ENCODE results near the gene CFD.
A peak's percentile ranks its signal among the peaks of the same experiment; 100 is the strongest.
"Not testable (repeated sequence)": the region's sequence is repeated elsewhere in the genome, so short reads cannot be mapped to it uniquely, and the experiment has no call there.

The CFD gene

GRCh38 chr19:843836-844545 lies 15.5 kb upstream of the CFD start:
- peaks cover 25 to 42% of the 10 kb centered on the region in 2 donors for H3K27me3 ChIP-seq (ENCODE audit: control insufficient read depth in 2 of 2, insufficient read depth in 2 of 2, low read length in 2 of 2)
- H3K9me3 ChIP-seq (ENCODE audit: control insufficient read depth in 2 of 2, low read length in 2 of 2), result no peaks in the 10 kb centered on the region
- no peak overlapping the region for H3K4me3 ChIP-seq (ENCODE audit: low read length in 2 of 2)
- no peaks in the 10 kb centered on the region for H3K36me3 ChIP-seq (ENCODE audit: control insufficient read depth in 2 of 2, insufficient read depth in 2 of 2, low read length in 2 of 2)
- no peak overlapping the region for H3K9ac ChIP-seq (ENCODE audit: low read depth in 1 of 2, low read length in 2 of 2)
- peaks cover 3 to 6% of the 10 kb centered on the region in 2 donors for H3K4me1 ChIP-seq (ENCODE audit: control insufficient read depth in 2 of 2, insufficient read depth in 2 of 2, low read length in 2 of 2)
- H3K27ac ChIP-seq (ENCODE audit: low read depth in 2 of 2, low read length in 2 of 2), result no peak overlapping the region

DNA sequence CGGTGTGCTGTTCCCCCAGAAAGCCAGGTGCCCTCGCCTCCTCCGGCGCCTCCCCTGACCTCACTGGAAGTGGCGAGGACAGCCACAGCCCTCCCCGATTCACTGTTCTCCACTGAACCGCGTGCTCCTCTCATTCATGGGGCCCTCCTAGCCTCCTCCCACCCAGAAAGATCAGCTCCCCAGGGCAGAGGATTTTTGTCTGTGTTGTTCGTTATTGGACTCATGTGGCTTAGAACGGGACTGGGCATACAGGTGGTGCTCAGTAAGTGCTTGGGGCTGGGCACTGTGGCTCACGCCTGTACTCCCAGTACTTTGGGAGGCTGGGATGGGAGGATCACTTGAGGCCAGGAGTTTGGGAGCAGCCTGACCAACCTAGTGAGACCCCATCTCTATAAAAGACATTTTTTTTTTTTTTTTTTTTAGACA lies 14.9 kb upstream of the CFD start:
- H3K27ac ChIP-seq (ENCODE audit: low read depth in 2 of 2, low read length in 2 of 2), result no peak overlapping the region
- H3K4me1 ChIP-seq (ENCODE audit: control insufficient read depth in 2 of 2, insufficient read depth in 2 of 2, low read length in 2 of 2), result peaks cover 3 to 6% of the 10 kb centered on the region in 2 donors
- H3K36me3 ChIP-seq (ENCODE audit: control insufficient read depth in 2 of 2, insufficient read depth in 2 of 2, low read length in 2 of 2), result no peaks in the 10 kb centered on the region
- no peak overlapping the region for H3K4me3 ChIP-seq (ENCODE audit: low read length in 2 of 2)
- H3K27me3 ChIP-seq (ENCODE audit: control insufficient read depth in 2 of 2, insufficient read depth in 2 of 2, low read length in 2 of 2), result peaks cover 25 to 42% of the 10 kb centered on the region in 2 donors
- no peak overlapping the region for H3K9ac ChIP-seq (ENCODE audit: low read depth in 1 of 2, low read length in 2 of 2)
- no peaks in the 10 kb centered on the region for H3K9me3 ChIP-seq (ENCODE audit: control insufficient read depth in 2 of 2, low read length in 2 of 2)

DNA sequence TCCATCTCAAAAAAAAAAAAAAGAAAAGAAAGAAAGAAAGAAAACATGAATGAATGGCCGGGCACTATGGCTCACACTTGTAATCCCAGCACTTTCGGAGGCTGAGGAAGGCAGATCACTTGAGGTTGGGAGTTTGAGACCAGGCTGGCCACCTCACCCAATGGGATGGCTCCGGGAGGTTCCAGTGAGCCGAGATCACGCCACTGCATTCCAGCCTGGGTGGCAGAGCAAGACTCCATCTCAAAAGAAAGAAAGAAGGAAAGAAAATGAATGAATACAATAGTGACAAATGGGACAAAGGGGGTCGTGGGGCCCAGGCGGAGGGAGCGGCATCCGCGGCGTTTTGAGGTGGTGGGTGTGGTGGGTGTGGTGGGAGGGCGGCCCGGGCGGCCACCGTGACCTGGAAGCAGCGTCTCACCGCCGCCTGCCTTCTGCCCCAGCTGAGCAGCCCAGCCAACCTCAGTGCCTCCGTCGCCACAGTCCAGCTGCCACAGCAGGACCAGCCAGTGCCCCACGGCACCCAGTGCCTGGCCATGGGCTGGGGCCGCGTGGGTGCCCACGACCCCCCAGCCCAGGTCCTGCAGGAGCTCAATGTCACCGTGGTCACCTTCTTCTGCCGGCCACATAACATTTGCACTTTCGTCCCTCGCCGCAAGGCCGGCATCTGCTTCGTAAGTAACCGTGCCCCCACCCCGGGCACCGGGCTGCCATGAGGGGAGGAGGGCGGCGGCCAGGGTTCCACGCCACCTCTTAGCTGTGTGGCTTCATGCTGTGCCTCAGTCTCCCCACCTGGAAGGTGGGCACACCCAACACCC lies 13.6 kb upstream of the CFD start:
- H3K27me3 ChIP-seq (ENCODE audit: control insufficient read depth in 2 of 2, insufficient read depth in 2 of 2, low read length in 2 of 2), result peaks cover 22 to 42% of the 10 kb centered on the region in 2 donors
- H3K9me3 ChIP-seq (ENCODE audit: control insufficient read depth in 2 of 2, low read length in 2 of 2), result no peaks in the 10 kb centered on the region
- H3K4me3 ChIP-seq (ENCODE audit: low read length in 2 of 2), result no peak overlapping the region
- H3K27ac ChIP-seq (ENCODE audit: low read depth in 2 of 2, low read length in 2 of 2), result no peak overlapping the region
- no peak overlapping the region for H3K9ac ChIP-seq (ENCODE audit: low read depth in 1 of 2, low read length in 2 of 2)
- no peaks in the 10 kb centered on the region for H3K36me3 ChIP-seq (ENCODE audit: control insufficient read depth in 2 of 2, insufficient read depth in 2 of 2, low read length in 2 of 2)
- peaks cover 6 to 7% of the 10 kb centered on the region in 2 donors for H3K4me1 ChIP-seq (ENCODE audit: control insufficient read depth in 2 of 2, insufficient read depth in 2 of 2, low read length in 2 of 2)

GRCh38 chr19:848386-848921 lies 11.0 kb upstream of the CFD start:
- Histone ChIP-seq H3K27ac (ENCODE audit: low read depth in 2 of 2, low read length in 2 of 2) (no peak overlapping the region), H3K9me3 (ENCODE audit: control insufficient read depth in 2 of 2, low read length in 2 of 2) (no peaks in the 10 kb centered on the region), H3K4me3 (ENCODE audit: low read length in 2 of 2) (no peak overlapping the region), H3K4me1 (ENCODE audit: control insufficient read depth in 2 of 2, insufficient read depth in 2 of 2, low read length in 2 of 2) (peaks cover 3 to 8% of the 10 kb centered on the region in 2 donors), H3K9ac (ENCODE audit: low read depth in 1 of 2, low read length in 2 of 2) (no peak overlapping the region), H3K27me3 (ENCODE audit: control insufficient read depth in 2 of 2, insufficient read depth in 2 of 2, low read length in 2 of 2) (peaks cover 18 to 35% of the 10 kb centered on the region in 2 donors), H3K36me3 (ENCODE audit: control insufficient read depth in 2 of 2, insufficient read depth in 2 of 2, low read length in 2 of 2) (no peaks in the 10 kb centered on the region)

DNA sequence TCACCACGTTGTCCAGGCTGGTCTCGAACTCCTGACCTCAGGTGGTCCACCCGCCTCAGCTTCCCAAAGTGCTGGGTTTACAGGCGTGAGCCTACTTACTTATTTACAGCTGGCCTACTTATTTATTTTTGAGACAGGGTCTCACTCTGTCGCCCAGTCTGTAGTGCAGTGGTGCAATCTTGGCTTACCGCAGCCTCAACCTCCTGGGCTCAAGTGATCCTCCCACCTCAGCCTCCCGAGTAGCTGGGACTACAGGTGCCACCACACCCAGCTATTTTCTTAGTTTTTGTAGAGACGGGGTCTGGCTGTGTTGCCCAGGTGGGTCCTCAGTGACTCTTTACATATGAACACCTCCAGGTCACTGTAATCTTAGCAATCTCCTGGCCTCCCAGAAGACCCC lies 10.3 kb upstream of the CFD start:
- H3K27ac ChIP-seq (ENCODE audit: low read depth in 2 of 2, low read length in 2 of 2); H3K4me1 ChIP-seq (ENCODE audit: control insufficient read depth in 2 of 2, insufficient read depth in 2 of 2, low read length in 2 of 2); H3K9ac ChIP-seq (ENCODE audit: low read depth in 1 of 2, low read length in 2 of 2); H3K9me3 ChIP-seq (ENCODE audit: control insufficient read depth in 2 of 2, low read length in 2 of 2); H3K36me3 ChIP-seq (ENCODE audit: control insufficient read depth in 2 of 2, insufficient read depth in 2 of 2, low read length in 2 of 2); H3K4me3 ChIP-seq (ENCODE audit: low read length in 2 of 2): not testable (repeated sequence)
- H3K27me3 ChIP-seq (ENCODE audit: control insufficient read depth in 2 of 2, insufficient read depth in 2 of 2, low read length in 2 of 2), result peaks cover 15 to 31% of the 10 kb centered on the region in 2 donors

DNA sequence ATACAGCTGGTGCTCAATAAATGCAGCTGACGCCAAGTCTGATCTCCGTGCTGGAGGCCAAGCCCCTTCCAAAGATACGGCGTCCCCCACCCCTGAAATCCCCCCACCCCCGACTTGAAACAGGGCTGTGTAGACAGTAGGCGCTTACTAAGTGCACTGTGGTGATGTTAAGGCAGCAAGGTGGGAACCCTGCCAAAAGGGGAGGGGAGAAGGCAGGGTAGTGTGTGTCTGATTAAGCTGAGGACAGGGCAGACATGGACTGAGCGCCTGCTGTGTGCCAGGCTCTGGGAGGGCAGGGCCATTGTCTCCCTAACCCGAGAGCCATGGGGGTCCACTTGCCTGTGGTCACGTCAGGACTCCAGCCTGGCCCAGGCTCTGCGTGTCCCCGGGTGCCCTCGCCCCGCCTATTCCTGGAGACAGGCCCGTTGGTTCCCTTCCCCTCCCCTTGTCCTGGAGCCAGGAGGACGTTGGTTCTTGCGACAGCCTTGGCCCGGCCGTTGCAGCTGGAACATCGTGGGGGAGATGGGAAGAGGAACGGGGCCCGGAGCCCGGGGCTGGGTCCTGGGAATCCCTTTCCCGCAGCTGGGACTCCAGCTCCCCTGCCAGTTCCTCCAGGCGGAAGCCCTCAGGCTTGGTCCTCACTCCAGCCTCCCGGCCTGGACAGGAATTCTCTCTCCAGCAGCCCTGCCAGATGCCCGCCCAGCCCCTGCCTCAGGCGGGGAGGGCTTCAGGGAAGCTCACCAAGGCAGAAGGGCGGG lies 9.1 kb upstream of the CFD start:
- no peaks in the 10 kb centered on the region for H3K36me3 ChIP-seq (ENCODE audit: control insufficient read depth in 2 of 2, insufficient read depth in 2 of 2, low read length in 2 of 2)
- H3K27ac ChIP-seq (ENCODE audit: low read depth in 2 of 2, low read length in 2 of 2), result peak overlapping the region; percentile 68 to 78
- H3K4me3 ChIP-seq (ENCODE audit: low read length in 2 of 2), result no peak overlapping the region
- no peak overlapping the region for H3K9ac ChIP-seq (ENCODE audit: low read depth in 1 of 2, low read length in 2 of 2)
- H3K27me3 ChIP-seq (ENCODE audit: control insufficient read depth in 2 of 2, insufficient read depth in 2 of 2, low read length in 2 of 2), result peaks cover 15 to 27% of the 10 kb centered on the region in 2 donors
- H3K9me3 ChIP-seq (ENCODE audit: control insufficient read depth in 2 of 2, low read length in 2 of 2), result no peaks in the 10 kb centered on the region
- peaks cover 0 to 5% of the 10 kb centered on the region in 2 donors for H3K4me1 ChIP-seq (ENCODE audit: control insufficient read depth in 2 of 2, insufficient read depth in 2 of 2, low read length in 2 of 2)

DNA sequence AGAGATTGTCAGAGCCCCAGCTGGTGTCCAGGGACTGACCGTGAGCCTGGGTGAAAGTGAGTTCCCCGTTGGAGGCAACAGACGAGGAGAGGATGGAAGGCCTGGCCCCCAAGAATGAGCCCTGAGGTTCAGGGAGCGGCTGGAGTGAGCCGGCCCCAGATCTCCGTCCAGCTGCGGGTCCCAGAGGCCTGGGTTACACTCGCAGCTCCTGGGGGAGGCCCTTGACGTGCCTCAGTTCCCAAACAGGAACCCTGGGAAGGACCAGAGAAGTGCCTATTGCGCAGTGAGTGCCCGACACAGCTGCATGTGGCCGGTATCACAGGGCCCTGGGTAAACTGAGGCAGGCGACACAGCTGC lies 8.5 kb upstream of the CFD start:
- Histone ChIP-seq H3K9me3 (ENCODE audit: control insufficient read depth in 2 of 2, low read length in 2 of 2) (no peaks in the 10 kb centered on the region), H3K27ac (ENCODE audit: low read depth in 2 of 2, low read length in 2 of 2) (peak overlapping the region; percentile 68 to 78), H3K9ac (ENCODE audit: low read depth in 1 of 2, low read length in 2 of 2) (no peak overlapping the region), H3K27me3 (ENCODE audit: control insufficient read depth in 2 of 2, insufficient read depth in 2 of 2, low read length in 2 of 2) (peaks cover 11 to 26% of the 10 kb centered on the region in 2 donors), H3K4me1 (ENCODE audit: control insufficient read depth in 2 of 2, insufficient read depth in 2 of 2, low read length in 2 of 2) (peaks cover 0 to 5% of the 10 kb centered on the region in 2 donors), H3K4me3 (ENCODE audit: low read length in 2 of 2) (no peak overlapping the region), H3K36me3 (ENCODE audit: control insufficient read depth in 2 of 2, insufficient read depth in 2 of 2, low read length in 2 of 2) (no peaks in the 10 kb centered on the region)

DNA sequence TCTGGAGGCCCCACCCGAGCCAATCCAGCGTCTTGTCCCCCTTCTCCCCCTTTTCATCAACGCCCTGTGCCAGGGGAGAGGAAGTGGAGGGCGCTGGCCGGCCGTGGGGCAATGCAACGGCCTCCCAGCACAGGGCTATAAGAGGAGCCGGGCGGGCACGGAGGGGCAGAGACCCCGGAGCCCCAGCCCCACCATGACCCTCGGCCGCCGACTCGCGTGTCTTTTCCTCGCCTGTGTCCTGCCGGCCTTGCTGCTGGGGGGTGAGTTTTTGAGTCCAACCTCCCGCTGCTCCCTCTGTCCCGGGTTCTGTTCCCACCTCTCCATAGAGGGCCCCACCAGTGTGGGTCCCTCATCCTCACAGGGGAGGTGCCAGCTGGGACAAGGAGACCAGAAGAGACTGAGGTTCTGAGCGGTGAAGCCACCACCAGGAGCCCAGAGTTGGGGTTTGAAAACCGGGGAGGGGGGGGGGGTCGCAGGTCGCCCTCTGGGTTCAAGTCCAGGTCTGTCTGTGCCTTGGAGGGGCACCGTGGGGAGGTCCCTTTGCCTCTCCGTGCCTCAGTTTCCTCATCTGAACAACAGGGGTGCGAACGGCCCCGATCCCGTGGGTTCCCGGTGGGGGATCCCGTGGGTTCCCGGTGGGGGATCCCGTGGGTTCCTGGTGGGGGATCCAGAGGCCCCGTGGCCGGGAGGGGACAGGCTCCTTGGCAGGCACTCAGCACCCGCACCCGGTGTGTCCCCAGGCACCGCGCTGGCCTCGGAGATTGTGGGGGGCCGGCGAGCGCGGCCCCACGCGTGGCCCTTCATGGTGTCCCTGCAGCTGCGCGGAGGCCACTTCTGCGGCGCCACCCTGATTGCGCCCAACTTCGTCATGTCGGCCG lies 7.1 kb upstream of the CFD start, which contains the start of gene ELANE:
TSS of gene ELANE (plus strand) at position 168 of the 878 bp plus-strand sequence. CDS start at position 194, 26 bp downstream.
- H3K4me1 ChIP-seq (ENCODE audit: control insufficient read depth in 2 of 2, insufficient read depth in 2 of 2, low read length in 2 of 2), result peaks cover 0 to 5% of the 10 kb centered on the region in 2 donors
- H3K27me3 ChIP-seq (ENCODE audit: control insufficient read depth in 2 of 2, insufficient read depth in 2 of 2, low read length in 2 of 2), result peaks cover 5 to 16% of the 10 kb centered on the region in 2 donors
- H3K9ac ChIP-seq (ENCODE audit: low read depth in 1 of 2, low read length in 2 of 2), result no peak within 1 kb of the TSS
- peak within 1 kb of the TSS; percentile 68 to 78 for H3K27ac ChIP-seq (ENCODE audit: low read depth in 2 of 2, low read length in 2 of 2)
- H3K36me3 ChIP-seq (ENCODE audit: control insufficient read depth in 2 of 2, insufficient read depth in 2 of 2, low read length in 2 of 2), result no peaks in the 10 kb centered on the region
- H3K9me3 ChIP-seq (ENCODE audit: control insufficient read depth in 2 of 2, low read length in 2 of 2), result no peaks in the 10 kb centered on the region
- H3K4me3 ChIP-seq (ENCODE audit: low read length in 2 of 2), result no peak within 1 kb of the TSS

DNA sequence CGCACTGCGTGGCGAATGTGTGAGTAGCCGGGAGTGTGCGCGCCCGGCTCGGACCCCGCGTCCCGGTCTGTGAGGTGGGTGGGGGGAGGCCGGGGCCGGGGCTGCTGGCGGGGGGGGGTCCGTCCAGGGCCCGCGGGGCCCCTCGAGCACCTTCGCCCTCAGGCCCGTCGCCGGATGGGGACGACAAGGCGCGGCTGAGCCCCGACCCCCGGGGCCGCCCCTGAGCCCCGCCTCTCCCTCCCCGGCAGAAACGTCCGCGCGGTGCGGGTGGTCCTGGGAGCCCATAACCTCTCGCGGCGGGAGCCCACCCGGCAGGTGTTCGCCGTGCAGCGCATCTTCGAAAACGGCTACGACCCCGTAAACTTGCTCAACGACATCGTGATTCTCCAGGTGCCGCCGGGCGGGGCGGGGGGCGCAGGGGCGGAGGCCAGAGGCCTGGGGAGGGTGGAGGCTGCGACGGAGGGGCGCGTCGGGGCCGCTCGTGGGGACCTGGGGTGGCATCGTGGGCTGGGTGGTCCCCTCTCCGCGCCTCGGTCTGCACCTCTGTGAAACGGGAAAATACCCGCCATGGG lies 6.4 kb upstream of the CFD start:
- Histone ChIP-seq H3K27me3 (ENCODE audit: control insufficient read depth in 2 of 2, insufficient read depth in 2 of 2, low read length in 2 of 2) (peaks cover 4 to 9% of the 10 kb centered on the region in 2 donors), H3K36me3 (ENCODE audit: control insufficient read depth in 2 of 2, insufficient read depth in 2 of 2, low read length in 2 of 2) (no peaks in the 10 kb centered on the region), H3K4me3 (ENCODE audit: low read length in 2 of 2) (no peak overlapping the region), H3K4me1 (ENCODE audit: control insufficient read depth in 2 of 2, insufficient read depth in 2 of 2, low read length in 2 of 2) (peaks cover 0 to 5% of the 10 kb centered on the region in 2 donors), H3K9ac (ENCODE audit: low read depth in 1 of 2, low read length in 2 of 2) (no peak overlapping the region), H3K9me3 (ENCODE audit: control insufficient read depth in 2 of 2, low read length in 2 of 2) (no peaks in the 10 kb centered on the region), H3K27ac (ENCODE audit: low read depth in 2 of 2, low read length in 2 of 2) (no peak overlapping the region)

Data from mucosa of rectum (tissue), 2 donors.